ENCODE results near the gene PIGN. TPM values are rescaled to one million over a fixed set of nuclear protein-coding genes. Genes with fewer than 3 reads are reported as not detected.

The PIGN gene
- total RNA-seq, 1 experiment from 2014 or later = 52.5 TPM

DNA sequence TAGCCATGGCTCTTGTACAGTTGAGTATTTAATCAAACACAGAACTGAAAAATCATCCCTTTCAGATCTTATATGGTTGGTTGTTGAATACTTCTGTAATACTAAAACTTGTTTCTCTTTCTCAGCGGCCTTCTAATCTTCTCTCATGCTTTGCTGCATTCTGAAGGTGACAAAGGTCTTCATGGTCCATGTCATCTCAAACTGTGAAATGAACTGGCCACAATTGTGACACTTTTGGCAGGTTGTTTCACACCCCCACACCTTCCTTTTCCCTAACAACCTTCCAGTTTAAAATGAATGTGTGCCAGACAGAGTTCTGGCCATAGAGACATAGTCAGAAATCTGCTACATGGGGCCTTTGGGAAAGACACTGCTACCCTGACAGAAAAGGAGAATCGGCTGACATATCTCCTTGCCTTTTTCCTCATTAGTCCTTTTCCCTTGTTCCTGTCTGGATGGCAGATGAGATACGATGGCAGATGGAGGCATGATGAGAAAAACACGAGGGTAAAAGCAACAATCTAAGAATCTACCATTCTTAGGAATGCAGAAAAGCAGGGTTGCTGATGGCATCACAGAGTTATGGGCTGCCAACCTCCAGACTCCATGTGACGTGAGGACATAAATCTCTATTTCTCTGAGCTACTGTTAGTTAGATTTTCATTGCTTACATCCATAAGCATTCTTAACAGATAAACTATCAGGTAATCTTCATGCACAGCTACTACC is 106.5 kb downstream of the PIGN start:
- no peak overlapping the region for H3K4me3 Mint-ChIP-seq (ENCODE audit: low read depth, unreplicated experiment)
- no peaks in the 10 kb centered on the region for H3K9me3 Mint-ChIP-seq (ENCODE audit: low read depth, unreplicated experiment)
- TF ChIP-seq, protein P1, sequence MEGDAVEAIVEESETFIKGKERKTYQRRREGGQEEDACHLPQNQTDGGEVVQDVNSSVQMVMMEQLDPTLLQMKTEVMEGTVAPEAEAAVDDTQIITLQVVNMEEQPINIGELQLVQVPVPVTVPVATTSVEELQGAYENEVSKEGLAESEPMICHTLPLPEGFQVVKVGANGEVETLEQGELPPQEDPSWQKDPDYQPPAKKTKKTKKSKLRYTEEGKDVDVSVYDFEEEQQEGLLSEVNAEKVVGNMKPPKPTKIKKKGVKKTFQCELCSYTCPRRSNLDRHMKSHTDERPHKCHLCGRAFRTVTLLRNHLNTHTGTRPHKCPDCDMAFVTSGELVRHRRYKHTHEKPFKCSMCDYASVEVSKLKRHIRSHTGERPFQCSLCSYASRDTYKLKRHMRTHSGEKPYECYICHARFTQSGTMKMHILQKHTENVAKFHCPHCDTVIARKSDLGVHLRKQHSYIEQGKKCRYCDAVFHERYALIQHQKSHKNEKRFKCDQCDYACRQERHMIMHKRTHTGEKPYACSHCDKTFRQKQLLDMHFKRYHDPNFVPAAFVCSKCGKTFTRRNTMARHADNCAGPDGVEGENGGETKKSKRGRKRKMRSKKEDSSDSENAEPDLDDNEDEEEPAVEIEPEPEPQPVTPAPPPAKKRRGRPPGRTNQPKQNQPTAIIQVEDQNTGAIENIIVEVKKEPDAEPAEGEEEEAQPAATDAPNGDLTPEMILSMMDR (IDR thresholded peaks at IDR 0.05; ENCODE audit: unreplicated experiment) = no peak
- H3K36me3 Mint-ChIP-seq (ENCODE audit: insufficient read depth, unreplicated experiment) = no peaks in the 10 kb centered on the region
- no peaks in the 10 kb centered on the region for H3K27me3 Mint-ChIP-seq (ENCODE audit: unreplicated experiment)
- H3K27ac Mint-ChIP-seq (ENCODE audit: unreplicated experiment) = no peak overlapping the region
- no peak for DNase-seq
- H3K4me1 Mint-ChIP-seq (ENCODE audit: low read depth, unreplicated experiment) = no peaks in the 10 kb centered on the region
- CTCF ChIA-PET = no interaction called here
- no TSS peak for BruUV-seq (replicated peaks)
- intact Hi-C loops (cut with micrococcal nuclease; ENCODE audit: unreplicated experiment) = no loop called here

DNA sequence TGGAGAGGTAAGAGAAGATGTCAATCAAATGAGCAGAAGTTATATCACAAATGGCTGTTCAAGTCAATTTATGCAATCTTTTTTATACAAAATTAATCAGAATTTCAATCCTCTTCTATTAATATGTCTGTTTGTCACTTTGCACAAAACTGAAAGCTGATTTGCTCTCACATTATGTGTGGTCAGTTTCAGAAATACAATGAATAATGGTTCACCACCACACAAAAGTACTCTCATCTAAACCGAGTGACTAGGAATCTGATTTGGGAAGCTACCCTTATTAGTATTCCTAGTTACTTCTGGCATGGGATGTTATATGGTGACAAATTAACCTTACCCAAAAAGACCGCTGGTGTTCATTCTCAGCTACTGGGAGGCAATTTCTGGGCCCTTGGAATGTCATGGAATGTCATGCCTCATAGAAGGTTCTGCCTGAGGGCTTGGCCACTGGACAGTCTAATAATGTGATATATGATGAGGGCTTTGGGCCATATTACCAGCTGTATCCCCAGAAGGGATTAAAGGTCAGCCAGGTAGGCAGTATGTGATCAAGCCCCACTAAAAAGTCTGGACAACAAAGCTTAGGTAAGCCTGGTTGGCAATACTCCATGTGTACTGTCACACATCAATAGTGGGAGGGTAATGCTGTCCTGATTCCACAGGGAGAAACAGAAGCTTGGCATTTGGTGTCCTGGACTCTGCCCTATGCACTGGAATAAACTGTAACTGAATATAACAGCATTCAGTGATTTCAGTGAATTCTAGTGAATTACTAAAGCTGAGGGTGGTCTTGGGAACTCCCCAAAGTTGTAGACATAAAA is 113.2 kb downstream of the PIGN start:
- intact Hi-C loops (cut with micrococcal nuclease; ENCODE audit: unreplicated experiment) = no loop called here
- BruUV-seq (replicated peaks) = no TSS peak
- no peaks in the 10 kb centered on the region for H3K4me1 Mint-ChIP-seq (ENCODE audit: low read depth, unreplicated experiment)
- DNase-seq = no peak
- no peak overlapping the region for H3K27ac Mint-ChIP-seq (ENCODE audit: unreplicated experiment)
- no peaks in the 10 kb centered on the region for H3K27me3 Mint-ChIP-seq (ENCODE audit: unreplicated experiment)
- H3K4me3 Mint-ChIP-seq (ENCODE audit: low read depth, unreplicated experiment) = no peak overlapping the region
- H3K36me3 Mint-ChIP-seq (ENCODE audit: insufficient read depth, unreplicated experiment) = no peaks in the 10 kb centered on the region
- CTCF ChIA-PET = no interaction called here
- TF ChIP-seq, protein P1 (IDR thresholded peaks at IDR 0.05; ENCODE audit: unreplicated experiment) = no peak
- H3K9me3 Mint-ChIP-seq (ENCODE audit: low read depth, unreplicated experiment) = no peaks in the 10 kb centered on the region

DNA sequence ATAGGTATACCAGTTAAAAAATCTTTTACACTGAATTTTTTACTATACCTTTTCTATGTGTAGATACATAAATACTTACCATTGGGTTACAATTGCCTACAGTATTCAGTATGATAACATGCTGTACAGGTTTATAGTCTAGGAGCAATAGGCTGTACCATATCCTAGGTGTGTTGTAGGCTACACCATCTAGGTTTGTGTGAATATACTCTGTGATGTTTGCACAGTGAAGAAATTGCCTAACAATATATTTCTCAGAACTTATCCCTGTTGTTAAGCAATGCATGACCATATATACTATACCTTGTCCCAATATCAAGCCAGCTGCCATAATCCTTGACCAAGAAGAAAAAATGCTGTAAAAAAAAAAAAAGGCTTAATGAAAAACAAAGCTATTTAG is 114.5 kb downstream of the PIGN start:
- H3K36me3 Mint-ChIP-seq (ENCODE audit: insufficient read depth, unreplicated experiment) = no peaks in the 10 kb centered on the region
- no peak overlapping the region for H3K27ac Mint-ChIP-seq (ENCODE audit: unreplicated experiment)
- no peak overlapping the region for H3K4me3 Mint-ChIP-seq (ENCODE audit: low read depth, unreplicated experiment)
- CTCF ChIA-PET = no interaction called here
- no peak for DNase-seq
- TF ChIP-seq, protein P1 (IDR thresholded peaks at IDR 0.05; ENCODE audit: unreplicated experiment) = no peak
- H3K9me3 Mint-ChIP-seq (ENCODE audit: low read depth, unreplicated experiment) = no peaks in the 10 kb centered on the region
- no TSS peak for BruUV-seq (replicated peaks)
- H3K4me1 Mint-ChIP-seq (ENCODE audit: low read depth, unreplicated experiment) = no peaks in the 10 kb centered on the region
- no peaks in the 10 kb centered on the region for H3K27me3 Mint-ChIP-seq (ENCODE audit: unreplicated experiment)
- intact Hi-C loops (cut with micrococcal nuclease; ENCODE audit: unreplicated experiment) = no loop called here

DNA sequence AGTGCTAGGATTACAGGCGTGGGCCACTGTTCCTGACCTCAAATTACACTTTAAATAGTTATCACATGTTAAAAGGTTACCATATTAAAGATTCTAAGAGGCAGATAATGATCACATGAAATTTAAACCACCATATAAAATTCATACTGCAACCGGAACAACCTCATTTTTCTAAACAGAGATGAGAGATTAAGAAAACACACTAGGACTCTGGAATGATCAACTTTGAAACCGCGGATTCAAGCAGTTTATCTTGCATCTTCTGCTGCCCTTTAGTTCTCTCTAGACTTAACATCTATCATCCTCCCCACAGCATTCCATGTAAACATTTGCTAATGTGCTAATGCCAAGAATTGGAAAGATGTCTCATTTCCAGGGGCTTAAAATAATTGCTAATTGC is 115.8 kb downstream of the PIGN start:
- intact Hi-C loops (cut with micrococcal nuclease; ENCODE audit: unreplicated experiment) = no loop called here
- no TSS peak for BruUV-seq (replicated peaks)
- no peaks in the 10 kb centered on the region for H3K4me1 Mint-ChIP-seq (ENCODE audit: low read depth, unreplicated experiment)
- H3K36me3 Mint-ChIP-seq (ENCODE audit: insufficient read depth, unreplicated experiment) = no peaks in the 10 kb centered on the region
- CTCF ChIA-PET = no interaction called here
- H3K27me3 Mint-ChIP-seq (ENCODE audit: unreplicated experiment) = no peaks in the 10 kb centered on the region
- no peak overlapping the region for H3K4me3 Mint-ChIP-seq (ENCODE audit: low read depth, unreplicated experiment)
- DNase-seq = no peak
- no peak overlapping the region for H3K27ac Mint-ChIP-seq (ENCODE audit: unreplicated experiment)
- no peaks in the 10 kb centered on the region for H3K9me3 Mint-ChIP-seq (ENCODE audit: low read depth, unreplicated experiment)
- TF ChIP-seq, protein P1 (IDR thresholded peaks at IDR 0.05; ENCODE audit: unreplicated experiment) = no peak
